Measurements from ENCODE around the gene SPPL2B. TPM values are rescaled to one million over a fixed set of nuclear protein-coding genes. Genes with fewer than 3 reads are reported as not detected.
A peak's percentile ranks its signal among the peaks of the same experiment; 100 is the strongest.

SPPL2B gene
- total and polyA plus RNA-seq, 12 donors = 17.8 to 69.7 (median 21.2) TPM

DNA sequence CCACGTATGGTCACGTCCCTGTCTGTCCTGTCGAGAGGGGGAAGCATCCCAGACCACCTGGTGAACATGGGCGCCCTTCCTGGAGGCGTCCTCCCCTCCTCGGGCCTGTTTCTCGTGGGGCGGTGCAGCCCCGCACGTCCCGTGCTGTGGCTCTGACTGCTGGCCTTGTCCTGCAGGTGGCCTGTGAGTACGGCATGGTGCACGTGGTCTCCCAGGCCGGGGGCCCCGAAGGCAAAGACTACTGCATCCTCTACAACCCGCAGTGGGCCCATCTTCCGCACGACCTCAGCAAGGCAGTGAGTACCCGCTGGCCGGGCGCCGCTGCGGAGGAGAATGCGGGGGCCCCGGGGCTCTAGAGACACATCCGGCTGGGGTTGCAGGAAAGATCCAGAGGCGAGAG, 5.9 kb downstream of the SPPL2B start:
- H3K4me1 ChIP-seq = peaks cover 14 to 42% (median 31%) of the 10 kb centered on the region in 9 donors
- H3K36me3 ChIP-seq = peaks cover 0 to 23% (median 0%) of the 10 kb centered on the region in 9 donors
- H3K27ac ChIP-seq = no peak overlapping the region
- intact Hi-C loops (cut with DNase I) = no loop called here
- 96 to 97% methylated on average over 27 of the region's 27 CpGs for WGBS, 2 donors
- H3K4me3 ChIP-seq = no peak overlapping the region
- DNase-seq (no peak), ATAC-seq (no peak)
- TF ChIP-seq, protein P1, sequence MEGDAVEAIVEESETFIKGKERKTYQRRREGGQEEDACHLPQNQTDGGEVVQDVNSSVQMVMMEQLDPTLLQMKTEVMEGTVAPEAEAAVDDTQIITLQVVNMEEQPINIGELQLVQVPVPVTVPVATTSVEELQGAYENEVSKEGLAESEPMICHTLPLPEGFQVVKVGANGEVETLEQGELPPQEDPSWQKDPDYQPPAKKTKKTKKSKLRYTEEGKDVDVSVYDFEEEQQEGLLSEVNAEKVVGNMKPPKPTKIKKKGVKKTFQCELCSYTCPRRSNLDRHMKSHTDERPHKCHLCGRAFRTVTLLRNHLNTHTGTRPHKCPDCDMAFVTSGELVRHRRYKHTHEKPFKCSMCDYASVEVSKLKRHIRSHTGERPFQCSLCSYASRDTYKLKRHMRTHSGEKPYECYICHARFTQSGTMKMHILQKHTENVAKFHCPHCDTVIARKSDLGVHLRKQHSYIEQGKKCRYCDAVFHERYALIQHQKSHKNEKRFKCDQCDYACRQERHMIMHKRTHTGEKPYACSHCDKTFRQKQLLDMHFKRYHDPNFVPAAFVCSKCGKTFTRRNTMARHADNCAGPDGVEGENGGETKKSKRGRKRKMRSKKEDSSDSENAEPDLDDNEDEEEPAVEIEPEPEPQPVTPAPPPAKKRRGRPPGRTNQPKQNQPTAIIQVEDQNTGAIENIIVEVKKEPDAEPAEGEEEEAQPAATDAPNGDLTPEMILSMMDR (IDR thresholded peaks at IDR 0.05) = no peak
- no peaks in the 10 kb centered on the region for H3K9me3 ChIP-seq
- no peaks in the 10 kb centered on the region for H3K27me3 ChIP-seq

- H3K4me3 ChIP-seq = no peak overlapping the region
- TF ChIP-seq, protein P1 (IDR thresholded peaks at IDR 0.05) = no peak
- H3K4me1 ChIP-seq = peaks cover 11 to 34% (median 23%) of the 10 kb centered on the region in 9 donors
- DNase-seq = peak in 1 of 2 donors; percentile 7
- intact Hi-C loops (cut with DNase I) = no loop called here
- H3K27me3 ChIP-seq = no peaks in the 10 kb centered on the region
- no peaks in the 10 kb centered on the region for H3K9me3 ChIP-seq
- no peak overlapping the region for H3K27ac ChIP-seq
- ATAC-seq = no peak
- WGBS, 2 donors = 96 to 97% methylated on average over 26 of the region's 26 CpGs
- H3K36me3 ChIP-seq = peaks cover 0 to 31% (median 0%) of the 10 kb centered on the region in 9 donors
These were observed 6.7 kb downstream of the SPPL2B start for GRCh38 chr19:2334986-2335846.

GRCh38 chr19:2335848-2336247, 7.4 kb downstream of the SPPL2B start:
- H3K4me1 ChIP-seq = peaks cover 7 to 28% (median 17%) of the 10 kb centered on the region in 9 donors
- H3K27ac ChIP-seq = no peak overlapping the region
- TF ChIP-seq, protein P1 (IDR thresholded peaks at IDR 0.05) = no peak
- no peaks in the 10 kb centered on the region for H3K27me3 ChIP-seq
- no peak overlapping the region for H3K4me3 ChIP-seq
- 66 to 96% methylated on average over 3 of the region's 3 CpGs for WGBS, 2 donors
- no peak for DNase-seq
- no peak for ATAC-seq
- H3K36me3 ChIP-seq = peaks cover 0 to 37% (median 2%) of the 10 kb centered on the region in 9 donors
- no peaks in the 10 kb centered on the region for H3K9me3 ChIP-seq
- intact Hi-C loops (cut with DNase I) = no loop called here

GRCh38 chr19:2336528-2337328, 8.2 kb downstream of the SPPL2B start:
- DNase-seq (no peak), ATAC-seq (peak in 1 of 8 donors; percentile 2)
- H3K36me3 ChIP-seq = peaks cover 0 to 46% (median 11%) of the 10 kb centered on the region in 9 donors
- TF ChIP-seq, protein P1 (IDR thresholded peaks at IDR 0.05) = no peak
- 89% methylated on average over 33 of the region's 33 CpGs for WGBS, 2 donors
- no peak overlapping the region for H3K4me3 ChIP-seq
- intact Hi-C loops (cut with DNase I) = no loop called here
- no peak overlapping the region for H3K27ac ChIP-seq
- no peaks in the 10 kb centered on the region for H3K27me3 ChIP-seq
- H3K9me3 ChIP-seq = no peaks in the 10 kb centered on the region
- peaks cover 4 to 20% (median 10%) of the 10 kb centered on the region in 9 donors for H3K4me1 ChIP-seq
